KMS-11 (cell line): ENCODE data around the gene TMEM39B.

Experiments used
- H2AFZ ChIP-seq: fragments of 200-600 bp; sonication (generic); 2 replicates; pipeline ENCODE4 v1.6.1; 2016; ENCODE audit warnings: antibody characterized with exemption, mixed run types, low read depth
- H3K27ac ChIP-seq: fragments of 200-600 bp; sonication (generic); 2 replicates; pipeline ENCODE4 v1.6.1; 2016; ENCODE audit warnings: mild to moderate bottlenecking, mixed run types
- H3K27me3 ChIP-seq: fragments of 200-600 bp; sonication (generic); 2 replicates; pipeline ENCODE4 v1.6.1; 2017; ENCODE audit warnings: mild to moderate bottlenecking, low read depth, mixed run types, moderate library complexity; ENCODE audit not compliant: insufficient read depth
- H3K36me3 ChIP-seq: fragments of 200-600 bp; sonication (generic); 2 replicates; pipeline ENCODE4 v1.6.1; 2017; ENCODE audit warnings: mild to moderate bottlenecking, mixed run types; ENCODE audit not compliant: insufficient read depth
- H3K4me1 ChIP-seq: fragments of 200-600 bp; sonication (generic); 2 replicates; pipeline ENCODE4 v1.6.1; 2016; ENCODE audit warnings: mild to moderate bottlenecking, low read depth, mixed run types; ENCODE audit not compliant: poor library complexity, severe bottlenecking
- H3K4me2 ChIP-seq: fragments of 200-600 bp; sonication (generic); 2 replicates; pipeline ENCODE4 v1.7.0; 2016; ENCODE audit warnings: mild to moderate bottlenecking, mixed run types
- H3K4me3 ChIP-seq: fragments of 200-600 bp; sonication (generic); IDR thresholded peaks from 2 replicates; pipeline ENCODE4 v1.6.1; 2017; ENCODE audit warnings: low read depth, low read length, mixed read lengths; ENCODE audit not compliant: insufficient read depth
- H3K79me2 ChIP-seq: fragments of 200-600 bp; sonication (generic); 2 replicates; pipeline ENCODE4 v1.6.1; 2016; ENCODE audit warnings: low read depth, mixed run types; ENCODE audit not compliant: insufficient read depth
- H3K9ac ChIP-seq: fragments of 200-600 bp; sonication (generic); 2 replicates; pipeline ENCODE4 v1.6.1; 2016; ENCODE audit warnings: mild to moderate bottlenecking, mixed run types
- H4K20me1 ChIP-seq: fragments of 200-600 bp; sonication (generic); 2 replicates; pipeline ENCODE4 v1.6.1; 2016; ENCODE audit warnings: mild to moderate bottlenecking, mixed run types; ENCODE audit not compliant: insufficient read depth
- TF ChIP-seq, protein P1 (sequence below): fragments of 200-600 bp; sonication (generic); conservative IDR thresholded peaks from 2 replicates; pipeline ENCODE4 v1.6.1; 2017; ENCODE audit warnings: low read depth, mild to moderate bottlenecking, antibody characterized with exemption, low read length, moderate library complexity, mixed read lengths

Gene TMEM39B

DNA sequence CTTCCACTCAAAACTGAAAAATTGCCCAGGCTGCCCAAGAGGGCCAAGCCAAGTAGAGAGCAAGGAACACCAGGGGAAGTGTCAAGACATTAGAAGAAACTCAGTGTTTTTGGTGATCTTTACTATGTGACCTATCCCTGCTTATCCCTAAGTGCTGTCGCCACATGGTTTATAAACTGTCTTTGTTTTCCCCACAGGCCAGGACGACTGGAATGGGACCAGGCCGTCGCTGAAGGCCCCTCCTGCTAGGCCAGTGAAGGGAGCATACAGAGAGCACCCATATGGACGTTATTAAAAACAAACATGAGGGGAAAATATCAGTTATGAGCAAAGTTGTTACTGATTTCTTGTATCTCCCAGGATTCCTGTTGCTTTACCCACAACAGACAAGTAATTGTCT, 30.4 kb upstream of the TMEM39B start:
- TF ChIP-seq, protein P1, sequence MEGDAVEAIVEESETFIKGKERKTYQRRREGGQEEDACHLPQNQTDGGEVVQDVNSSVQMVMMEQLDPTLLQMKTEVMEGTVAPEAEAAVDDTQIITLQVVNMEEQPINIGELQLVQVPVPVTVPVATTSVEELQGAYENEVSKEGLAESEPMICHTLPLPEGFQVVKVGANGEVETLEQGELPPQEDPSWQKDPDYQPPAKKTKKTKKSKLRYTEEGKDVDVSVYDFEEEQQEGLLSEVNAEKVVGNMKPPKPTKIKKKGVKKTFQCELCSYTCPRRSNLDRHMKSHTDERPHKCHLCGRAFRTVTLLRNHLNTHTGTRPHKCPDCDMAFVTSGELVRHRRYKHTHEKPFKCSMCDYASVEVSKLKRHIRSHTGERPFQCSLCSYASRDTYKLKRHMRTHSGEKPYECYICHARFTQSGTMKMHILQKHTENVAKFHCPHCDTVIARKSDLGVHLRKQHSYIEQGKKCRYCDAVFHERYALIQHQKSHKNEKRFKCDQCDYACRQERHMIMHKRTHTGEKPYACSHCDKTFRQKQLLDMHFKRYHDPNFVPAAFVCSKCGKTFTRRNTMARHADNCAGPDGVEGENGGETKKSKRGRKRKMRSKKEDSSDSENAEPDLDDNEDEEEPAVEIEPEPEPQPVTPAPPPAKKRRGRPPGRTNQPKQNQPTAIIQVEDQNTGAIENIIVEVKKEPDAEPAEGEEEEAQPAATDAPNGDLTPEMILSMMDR: no peak
- Histone ChIP-seq H3K36me3 (peaks cover 18% of the 10 kb centered on the region; the same call in 1 of the 2 replicates), H3K9ac (no peak overlapping the region), H3K27ac (no peak overlapping the region), H3K27me3 (no peaks in the 10 kb centered on the region), H3K4me3 (no peak overlapping the region), H3K79me2 (no peaks in the 10 kb centered on the region), H3K4me2 (no peak overlapping the region), H2AFZ (no peak overlapping the region), H3K4me1 (no peaks in the 10 kb centered on the region), H4K20me1 (no peaks in the 10 kb centered on the region; the same call in 1 of the 2 replicates)

DNA sequence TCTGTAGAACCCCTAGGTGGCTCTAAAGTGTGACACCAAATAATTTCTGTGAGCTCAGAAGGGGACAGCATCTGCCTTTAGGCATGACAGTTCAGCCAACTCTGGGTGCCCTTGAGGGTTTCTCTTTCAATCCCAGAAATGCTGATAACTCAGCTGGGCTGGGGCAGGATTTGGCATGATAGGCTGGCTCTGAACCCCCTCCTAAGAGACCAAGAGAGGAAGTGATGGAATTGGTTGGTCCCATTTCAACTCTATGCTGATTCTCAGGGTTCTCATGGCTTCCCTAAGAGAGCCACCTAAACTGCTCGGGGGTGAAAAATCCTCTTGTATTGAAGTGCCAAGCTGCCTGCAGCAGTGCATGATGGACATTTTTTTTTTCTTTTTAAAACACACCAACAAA, 28.5 kb upstream of the TMEM39B start:
- H4K20me1 ChIP-seq: no peaks in the 10 kb centered on the region; the same call in 1 of the 2 replicates
- peaks cover 18% of the 10 kb centered on the region; the same call in 1 of the 2 replicates for H3K36me3 ChIP-seq
- no peaks in the 10 kb centered on the region for H3K27me3 ChIP-seq

DNA sequence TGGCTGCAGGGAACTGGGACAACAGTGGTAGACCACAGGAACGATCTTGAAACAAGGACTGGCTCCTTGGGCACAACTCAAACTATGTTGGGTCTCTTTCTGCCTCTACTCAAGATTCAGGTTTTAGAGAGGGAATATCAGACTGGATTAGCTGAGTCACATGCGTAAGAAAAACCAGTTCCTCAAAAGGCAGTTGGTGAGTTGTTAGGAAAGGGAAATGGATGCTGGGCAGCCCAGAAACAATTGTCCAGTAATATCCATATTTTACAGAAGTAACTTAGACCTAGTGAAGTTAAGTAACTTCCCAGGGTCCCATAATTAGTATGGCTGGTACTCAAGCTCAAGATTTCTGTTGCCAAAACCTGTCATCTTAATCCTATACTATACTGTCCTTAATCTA, 27.0 kb upstream of the TMEM39B start:
- H3K4me1 ChIP-seq: no peaks in the 10 kb centered on the region
- H3K36me3 ChIP-seq: 0 out of 2 replicates have a peak, but pooled peaks cover 12% of the 10 kb centered on the region
- H4K20me1 ChIP-seq: no peaks in the 10 kb centered on the region; the same call in 1 of the 2 replicates
- no peak overlapping the region for H3K9ac ChIP-seq
- no peaks in the 10 kb centered on the region for H3K79me2 ChIP-seq
- TF ChIP-seq, protein P1: no peak
- H3K27ac ChIP-seq: no peak overlapping the region
- no peaks in the 10 kb centered on the region for H3K27me3 ChIP-seq
- H3K4me3 ChIP-seq: no peak overlapping the region
- no peak overlapping the region for H3K4me2 ChIP-seq
- no peak overlapping the region for H2AFZ ChIP-seq

More for the DNA sequence above, 28.5 kb upstream of the TMEM39B start:
- no peaks in the 10 kb centered on the region for H3K4me1 ChIP-seq
- H3K9ac ChIP-seq: no peak overlapping the region
- no peak overlapping the region for H3K27ac ChIP-seq
- no peak overlapping the region for H2AFZ ChIP-seq
- H3K4me2 ChIP-seq: no peak overlapping the region
- no peaks in the 10 kb centered on the region for H3K79me2 ChIP-seq
- H3K4me3 ChIP-seq: no peak overlapping the region
- TF ChIP-seq, protein P1: no peak

DNA sequence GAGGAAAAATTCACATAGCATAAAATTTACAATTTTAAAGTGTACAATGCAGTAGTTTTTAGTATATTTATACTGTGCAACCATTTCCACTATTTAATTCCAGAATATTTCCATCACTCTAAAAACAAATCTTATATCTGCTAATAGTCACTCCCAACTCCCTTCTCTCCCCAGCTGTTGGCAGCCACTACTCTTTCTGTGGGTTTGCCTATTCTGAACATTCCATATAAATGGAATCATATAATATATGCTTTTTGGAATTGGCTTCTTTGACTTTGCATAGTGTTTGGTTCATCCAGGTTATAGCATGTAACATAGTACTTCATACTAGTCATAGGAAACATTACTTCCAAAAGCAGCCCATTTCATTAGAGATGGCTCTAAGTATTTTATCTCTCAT, 25.0 kb upstream of the TMEM39B start:
- Histone ChIP-seq H3K4me2 (no peak overlapping the region), H3K36me3 (0 out of 2 replicates have a peak, but pooled peaks cover 9% of the 10 kb centered on the region), H3K4me3 (no peak overlapping the region), H2AFZ (no peak overlapping the region), H3K79me2 (no peaks in the 10 kb centered on the region), H3K4me1 (no peaks in the 10 kb centered on the region), H3K27me3 (no peaks in the 10 kb centered on the region), H4K20me1 (no peaks in the 10 kb centered on the region; the same call in 1 of the 2 replicates), H3K27ac (no peak overlapping the region), H3K9ac (no peak overlapping the region)
- TF ChIP-seq, protein P1: no peak
